Spleen (tissue), 11 donors: ENCODE measurements around the gene CXorf66. TPM values are rescaled to one million over a fixed set of nuclear protein-coding genes. Genes with fewer than 3 reads are reported as not detected.
"Not testable (repeated sequence)": the region's sequence is repeated elsewhere in the genome, so short reads cannot be mapped to it uniquely, and the experiment has no call there.

ENCODE experiments used
- DNase-seq: peaks from one replicate; pipeline ENCODE4 v3.0.0-alpha.2; 2020
- H3K27ac ChIP-seq, 8 donors: fragments of 200-600 bp; sonication (generic) in 7 of 8; 1 replicate in 4 of 8; 2 replicates in 4 of 8; pipeline versions ENCODE4 v1.5.0 to v1.8.0; 2016 to 2021; ENCODE audit warnings: inconsistent platforms in 4 of 8, mild to moderate bottlenecking in 4 of 8, moderate library complexity in 1 of 8
- H3K27me3 ChIP-seq, 7 donors: fragments of 200-600 bp; sonication (generic) in 6 of 7; replicated peaks in 1 of 7; 1 replicate in 4 of 7; 2 replicates in 3 of 7; pipeline versions ENCODE4 v1.5.0 to v1.8.0; 2016 to 2021; ENCODE audit warnings: inconsistent platforms in 3 of 7, mild to moderate bottlenecking in 1 of 7
- H3K36me3 ChIP-seq, 6 donors: fragments of 200-600 bp; sonication (generic) in 5 of 6; 1 replicate in 4 of 6; 2 replicates in 2 of 6; pipeline versions ENCODE4 v1.5.0 to v1.8.0; 2016 to 2021; ENCODE audit warnings: inconsistent platforms in 2 of 6
- H3K4me1 ChIP-seq, 6 donors: fragments of 200-600 bp; sonication (generic) in 5 of 6; 1 replicate in 3 of 6; 2 replicates in 3 of 6; pipeline versions ENCODE4 v1.5.0 to v1.8.0; 2016 to 2021; ENCODE audit warnings: inconsistent platforms in 3 of 6
- H3K4me3 ChIP-seq, 8 donors: fragments of 200-600 bp; sonication (generic) in 7 of 8; 1 replicate in 4 of 8; 2 replicates in 4 of 8; pipeline versions ENCODE4 v1.5.0 to v1.8.0; 2016 to 2021; ENCODE audit warnings: inconsistent platforms in 4 of 8, mild to moderate bottlenecking in 4 of 8, moderate library complexity in 2 of 8
- H3K9me3 ChIP-seq, 8 donors: fragments of 200-600 bp; sonication (generic) in 7 of 8; 1 replicate in 4 of 8; 2 replicates in 4 of 8; pipeline versions ENCODE4 v1.5.0 to v1.8.0; 2016 to 2021; ENCODE audit warnings: inconsistent platforms in 4 of 8
- CTCF ChIP-seq, 11 experiments: fragments of 200-600 bp in 7 of 11; fragments of 450-650 bp in 4 of 11; sonication (generic) in 4 of 11; IDR thresholded peaks in 8 of 11; conservative IDR thresholded peaks in 3 of 11; 1 replicate in 7 of 11; 2 replicates in 4 of 11; pipeline versions ENCODE4 v1.4.0 to v1.8.0; 2016 to 2021; ENCODE audit warnings: antibody characterized with exemption in 11 of 11, inconsistent platforms in 4 of 11, mild to moderate bottlenecking in 1 of 11
- POLR2A ChIP-seq, 3 donors: fragments of 450-650 bp; IDR thresholded peaks; one replicate each; pipeline ENCODE4 v1.5.1; 2017; ENCODE audit warnings: antibody characterized with exemption in 3 of 3, mild to moderate bottlenecking in 1 of 3
- POLR2AphosphoS5 ChIP-seq, 3 donors: sonication (generic); formaldehyde crosslinking; IDR thresholded peaks; one replicate each; pipeline ENCODE4 v1.5.1; 2017; ENCODE audit warnings: antibody characterized with exemption in 3 of 3
- WGBS, 5 donors: extraction: QIAGEN DNeasy Blood & Tissue Kit in 3 of 5; methylation state at CpG; one replicate each; pipeline versions ENCODE4 v1.1.5 to v1.1.7; 2013 to 2018; 5-methylcytosine and 5-hydroxymethylcytosine counted together
- intact Hi-C: fragments of 100-400 bp; cut with DNase I; formaldehyde crosslinking; loops from one replicate; pipeline ENCODE4 v1.15.0; 2023; ENCODE audit warnings: low total_unique reads
- polyA plus RNA-seq, 3 donors: library from polyadenylated mRNA; stranded (reverse); fragments of 200-250 nt; gene quantifications; one replicate each; pipeline ENCODE4 v1.2.1, GENCODE V29; 2013
- total RNA-seq, 7 donors: library from RNA; depleted of rRNA in 3 of 7; stranded (reverse); fragments of >200 nt in 3 of 7; fragmentation: NEBNext Ultra II Directional in 4 of 7; extraction: Animal tissue kit (Norgen Biotek cat#: 25700) in 4 of 7; gene quantifications; one replicate each; pipeline versions ENCODE4 v1.1.0 to v1.2.1, GENCODE V29; 2016 to 2021
- donor health status: healthy with polysubstance abuse.
- donor health status: DM: no; HTN: no; CAD: no; lungs with moderate emphysema.
- donor health status: DM: no; HTN: no; CAD: no.
- donor health status: Bipolar disorder and iron deficiency.
- donor health status: healthy.
- donor health status: DM: no; HTN: no; CAD: no.
- donor health status: DM: yes; HTN: yes; CAD: no.

The CXorf66 gene
- total and polyA plus RNA-seq, 10 donors, result not detected

GRCh38 chrX:139924069-139924695 lies 41.1 kb downstream of the CXorf66 start:
- 34 to 55% (median 46%) methylated on average over 5 of the region's 5 CpGs for WGBS, 5 donors
- intact Hi-C loops, result no loop called here
- peaks cover 0 to 28% (median 7%) of the 10 kb centered on the region in 6 donors for H3K4me1 ChIP-seq
- TF ChIP-seq POLR2A (IDR thresholded peaks at IDR 0.05), result no peak
- TF ChIP-seq CTCF (IDR thresholded peaks at IDR 0.05 in 8 of 11, conservative IDR thresholded peaks at IDR 0.05 in 3 of 11), result no peak
- TF ChIP-seq POLR2AphosphoS5 (IDR thresholded peaks at IDR 0.05), result no peak
- H3K36me3 ChIP-seq, result no peaks in the 10 kb centered on the region
- H3K27me3 ChIP-seq, result no peaks in the 10 kb centered on the region
- DNase-seq, result no peak
- H3K4me3 ChIP-seq, result no peak overlapping the region
- H3K9me3 ChIP-seq, result no peaks in the 10 kb centered on the region
- H3K27ac ChIP-seq, result no peak overlapping the region

DNA sequence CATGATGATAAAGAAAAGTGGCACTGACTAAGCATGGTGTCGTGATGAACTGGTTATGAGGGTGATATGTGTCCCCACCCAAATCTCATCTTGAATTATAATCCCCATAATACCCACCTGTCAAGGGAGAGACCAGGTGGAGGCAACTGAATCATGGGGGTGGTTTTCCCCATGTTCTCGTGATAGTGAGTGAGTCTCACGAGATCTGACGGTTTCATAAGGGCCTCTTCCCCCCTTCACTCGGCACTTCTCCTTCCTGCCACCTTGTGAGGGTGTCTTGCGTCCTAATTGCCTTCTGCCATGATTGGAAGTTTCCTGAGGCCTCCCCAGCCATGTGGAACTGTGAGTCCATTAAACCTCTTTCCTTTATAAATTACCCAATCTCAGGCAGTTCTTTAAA lies 44.2 kb downstream of the CXorf66 start:
- H3K4me3 ChIP-seq, H3K27ac ChIP-seq, H3K36me3 ChIP-seq, H3K9me3 ChIP-seq, DNase-seq, H3K27me3 ChIP-seq, intact Hi-C loops: not testable (repeated sequence)
- WGBS, 5 donors, result 45 to 64% (median 60%) methylated on average over 6 of the region's 6 CpGs
- H3K4me1 ChIP-seq, result peaks cover 0 to 16% (median 7%) of the 10 kb centered on the region in 6 donors

DNA sequence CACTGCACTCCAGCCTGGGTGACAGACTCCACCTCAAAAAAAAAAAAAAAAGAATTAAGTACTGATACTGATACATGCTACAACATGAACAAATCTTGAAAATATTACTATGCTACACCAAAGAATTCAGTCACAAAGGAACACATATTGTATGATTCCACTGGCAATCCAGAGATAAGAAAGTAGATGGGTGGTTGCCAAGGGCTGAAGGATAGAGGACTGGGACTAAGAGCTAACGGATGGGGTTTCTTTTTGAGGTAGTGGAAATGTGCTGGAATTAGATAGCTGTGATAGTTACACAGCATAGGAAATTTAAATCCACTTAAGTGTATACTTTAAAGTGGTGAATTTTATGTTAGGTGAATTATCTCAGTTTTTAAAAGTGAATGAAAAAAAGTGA lies 45.0 kb downstream of the CXorf66 start:
- H3K27me3 ChIP-seq, result no peaks in the 10 kb centered on the region
- no peak for DNase-seq
- no peak overlapping the region for H3K27ac ChIP-seq
- no peaks in the 10 kb centered on the region for H3K9me3 ChIP-seq
- no peak overlapping the region for H3K4me3 ChIP-seq
- peaks cover 0 to 16% (median 7%) of the 10 kb centered on the region in 6 donors for H3K4me1 ChIP-seq
- TF ChIP-seq POLR2AphosphoS5 (IDR thresholded peaks at IDR 0.05), result no peak
- WGBS, 5 donors, result 68 to 79% (median 74%) methylated on average over 1 of the region's 1 CpG
- intact Hi-C loops, result no loop called here
- no peaks in the 10 kb centered on the region for H3K36me3 ChIP-seq

DNA sequence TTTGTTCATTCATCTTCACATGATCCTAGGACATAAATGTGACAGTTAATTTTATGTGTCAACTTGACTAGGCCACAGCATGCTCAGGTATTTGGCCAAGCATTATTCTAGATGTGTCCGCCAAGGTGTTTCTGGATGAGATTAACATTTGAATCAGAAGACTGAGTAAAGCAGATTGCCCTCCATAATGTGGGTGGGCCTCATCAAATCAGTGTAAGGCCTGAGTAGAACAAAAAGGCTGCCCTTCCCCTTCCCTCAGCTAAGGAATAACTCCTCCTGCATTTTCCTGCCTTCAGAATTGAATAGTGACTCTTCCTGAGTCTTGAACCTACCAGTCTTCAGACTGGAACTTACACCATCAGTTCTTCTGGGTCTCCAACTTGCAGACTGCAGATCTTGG lies 50.9 kb downstream of the CXorf66 start:
- Histone ChIP-seq H3K4me1 (peaks cover 0 to 13% (median 6%) of the 10 kb centered on the region in 6 donors), H3K9me3 (no peaks in the 10 kb centered on the region), H3K27me3 (no peaks in the 10 kb centered on the region), H3K27ac (no peak overlapping the region), H3K36me3 (no peaks in the 10 kb centered on the region), H3K4me3 (no peak overlapping the region)
- 77 to 100% (median 95%) methylated on average over 1 of the region's 1 CpG for WGBS, 5 donors
- DNase-seq, result no peak
- intact Hi-C loops, result no loop called here
- TF ChIP-seq CTCF (IDR thresholded peaks at IDR 0.05 in 8 of 11, conservative IDR thresholded peaks at IDR 0.05 in 3 of 11), result no peak
- no peak for TF ChIP-seq POLR2AphosphoS5 (IDR thresholded peaks at IDR 0.05)
- TF ChIP-seq POLR2A (IDR thresholded peaks at IDR 0.05), result no peak

GRCh38 chrX:139909712-139910111 lies 55.6 kb downstream of the CXorf66 start:
- TF ChIP-seq CTCF (IDR thresholded peaks at IDR 0.05 in 8 of 11, conservative IDR thresholded peaks at IDR 0.05 in 3 of 11) (no peak), POLR2AphosphoS5 (IDR thresholded peaks at IDR 0.05) (no peak), POLR2A (IDR thresholded peaks at IDR 0.05) (no peak)

More at GRCh38 chrX:139909712-139910111, 55.6 kb downstream of the CXorf66 start:
- no peaks in the 10 kb centered on the region for H3K27me3 ChIP-seq
- peaks cover 0 to 25% (median 15%) of the 10 kb centered on the region in 6 donors for H3K4me1 ChIP-seq
- H3K9me3 ChIP-seq, result no peaks in the 10 kb centered on the region
- WGBS, 5 donors, result 15 to 38% (median 27%) methylated on average over 3 of the region's 3 CpGs
- H3K27ac ChIP-seq, result peak overlapping the region in 2 of 8 donors; percentile 15 to 28
- H3K36me3 ChIP-seq, result no peaks in the 10 kb centered on the region
- intact Hi-C loops, result no loop called here
- no peak for DNase-seq
- no peak overlapping the region for H3K4me3 ChIP-seq
